HG02884 (cell line): Measurements from ENCODE around the gene PTOV1.

Experiments used
- ATAC-seq: cut with Tn5 transposase; IDR thresholded peaks from one replicate; pipeline ENCODE4 v1.9.1; 2021; ENCODE audit warnings: mild to moderate bottlenecking, moderate library complexity; ENCODE audit not compliant: unreplicated experiment

The PTOV1 gene

DNA sequence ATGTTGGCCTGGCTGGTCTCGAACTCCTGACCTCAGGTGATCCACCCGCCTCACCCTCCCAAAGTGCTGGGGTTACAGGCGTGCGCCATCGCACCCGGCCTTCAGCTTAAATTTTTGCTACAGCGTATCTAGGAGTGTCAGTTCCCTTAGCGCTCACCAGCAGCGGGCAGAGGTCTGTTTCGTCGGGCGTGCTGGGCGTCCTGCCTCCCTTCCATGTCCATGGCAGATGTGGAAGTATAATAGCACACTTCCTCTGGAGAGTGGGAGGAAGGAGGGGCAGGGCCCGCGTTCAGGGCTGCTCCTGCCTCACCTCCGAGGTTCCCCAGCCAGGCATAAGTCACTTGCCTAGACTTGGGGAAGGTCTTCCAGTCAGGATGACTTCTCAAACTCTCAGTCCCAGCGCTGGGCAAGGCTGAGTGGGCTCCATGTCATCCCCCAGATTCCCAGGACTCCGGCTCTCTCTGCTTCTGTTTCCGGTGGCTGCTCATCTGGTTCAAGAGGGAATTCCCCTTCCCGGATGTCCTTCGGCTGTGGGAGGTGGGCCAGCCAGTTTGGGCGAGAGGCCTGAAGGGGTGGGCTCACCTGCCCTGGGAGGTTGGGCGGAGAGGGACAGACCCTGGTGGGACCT lies 36.2 kb downstream of the PTOV1 start:
- no peak for ATAC-seq

DNA sequence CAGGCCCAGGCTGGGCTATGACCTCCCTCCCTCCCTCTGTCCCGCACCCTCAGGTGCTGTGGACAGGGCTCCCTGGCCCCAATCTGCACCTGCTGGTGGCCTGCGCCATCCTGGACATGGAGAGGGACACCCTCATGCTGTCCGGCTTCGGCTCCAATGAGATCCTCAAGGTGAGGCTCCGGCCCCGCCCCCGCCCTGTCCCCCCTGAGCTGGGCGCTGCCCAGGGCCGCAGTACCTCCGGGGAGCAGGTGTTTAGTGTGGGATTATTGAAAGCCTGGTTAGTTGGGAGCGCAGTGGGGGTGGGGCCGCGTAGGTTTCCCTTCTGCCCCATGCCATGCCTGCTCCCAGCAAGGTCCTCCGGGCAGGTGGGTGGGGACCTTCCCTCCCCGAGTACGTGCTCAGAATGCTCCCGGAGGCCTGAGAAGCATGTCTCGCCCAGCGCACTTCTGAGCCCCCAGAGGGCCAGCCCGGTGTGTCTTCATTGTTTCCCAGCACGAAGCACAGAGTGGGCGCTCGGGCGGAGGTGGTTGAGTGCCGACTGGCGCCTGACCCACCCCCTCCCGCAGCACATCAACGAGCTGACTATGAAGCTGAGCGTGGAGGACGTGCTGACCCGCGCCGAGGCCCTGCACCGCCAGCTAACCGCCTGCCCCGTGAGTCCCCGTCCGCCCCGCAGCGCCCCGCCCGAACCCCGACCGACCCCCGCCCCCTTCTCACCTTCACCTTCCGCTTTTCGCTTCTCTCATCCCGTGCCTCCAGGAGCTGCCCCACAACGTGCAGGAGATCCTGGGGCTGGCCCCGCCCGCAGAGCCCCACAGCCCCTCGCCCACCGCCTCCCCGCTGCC lies 36.9 kb downstream of the PTOV1 start:
- no peak for ATAC-seq

DNA sequence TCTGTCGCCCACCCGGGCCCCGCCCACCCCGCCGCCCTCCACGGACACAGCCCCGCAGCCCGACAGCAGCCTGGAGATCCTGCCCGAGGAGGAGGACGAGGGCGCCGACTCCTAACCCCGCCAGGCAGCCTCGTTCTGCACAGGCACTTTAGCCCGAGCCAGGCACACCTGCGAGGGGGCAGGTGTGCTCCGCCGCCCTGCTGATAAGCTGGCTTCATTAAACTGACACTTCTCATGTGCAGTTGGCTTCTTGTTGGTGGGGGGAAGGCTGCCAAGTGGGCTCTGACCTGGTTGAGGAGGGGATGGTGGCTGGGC lies 37.5 kb downstream of the PTOV1 start:
- ATAC-seq: no peak

DNA sequence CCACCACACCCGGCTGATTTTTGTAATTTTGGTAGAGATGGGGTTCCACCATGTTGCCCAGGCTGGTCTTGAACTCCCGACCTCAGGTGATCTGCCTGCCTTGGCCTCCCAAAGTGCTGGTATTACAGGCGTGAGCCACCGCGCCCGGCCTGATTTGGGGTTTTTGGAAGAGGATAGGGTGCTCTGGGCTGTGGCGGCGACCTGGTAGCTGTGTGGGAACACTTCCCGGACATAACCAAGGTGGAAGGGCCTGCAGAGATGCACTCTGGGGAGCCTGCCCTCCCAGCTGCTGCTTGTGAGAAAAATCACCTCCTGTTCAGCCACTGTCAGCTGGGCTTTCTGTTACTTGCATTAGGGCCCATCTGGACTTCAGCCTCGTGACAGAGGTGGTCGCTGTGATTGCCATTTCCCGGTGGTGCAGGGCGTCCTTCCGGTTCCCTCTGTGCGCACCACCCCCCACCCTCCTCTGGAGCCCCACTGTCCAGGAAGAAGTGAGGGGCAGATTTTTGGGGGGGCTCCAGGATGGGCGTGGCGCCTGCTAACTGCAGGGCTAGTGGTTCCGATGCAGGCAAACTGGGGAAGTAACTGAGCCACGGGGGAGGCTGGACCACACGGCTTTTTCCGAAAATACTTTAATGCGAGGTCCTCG lies 38.2 kb downstream of the PTOV1 start:
- ATAC-seq: no peak

DNA sequence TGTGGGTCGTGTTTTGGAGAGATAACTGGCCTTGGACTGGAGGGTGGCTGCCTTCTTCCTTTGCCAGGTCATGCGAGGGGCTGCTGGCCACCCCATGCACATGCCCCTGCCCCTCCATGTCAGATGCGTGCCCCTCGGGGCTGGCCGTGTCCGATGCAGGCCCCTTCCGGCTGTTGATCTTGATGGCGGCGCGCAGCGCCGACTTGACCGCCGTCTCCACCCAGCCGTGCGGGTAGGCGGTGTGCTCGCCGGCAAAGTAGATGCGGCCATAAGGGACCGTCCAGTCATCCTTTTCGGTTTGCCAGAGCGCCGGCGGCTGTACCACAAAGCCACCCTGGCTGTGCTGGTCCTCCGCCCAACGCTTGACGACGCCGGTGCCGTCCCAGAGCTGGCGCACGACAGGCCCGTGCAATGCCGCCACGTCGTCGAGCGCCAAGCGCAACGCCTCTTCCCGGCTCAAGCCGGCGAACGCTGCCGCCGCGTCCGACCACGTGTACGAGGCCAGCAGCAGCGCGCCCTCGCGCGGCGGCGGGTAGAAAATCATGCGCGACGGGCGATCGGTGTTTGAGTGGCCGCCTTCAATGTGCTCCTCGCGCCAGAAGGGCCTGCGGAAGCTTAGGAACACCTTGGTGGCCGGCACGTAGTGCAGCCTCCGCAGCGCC lies 38.9 kb downstream of the PTOV1 start:
- ATAC-seq: no peak

DNA sequence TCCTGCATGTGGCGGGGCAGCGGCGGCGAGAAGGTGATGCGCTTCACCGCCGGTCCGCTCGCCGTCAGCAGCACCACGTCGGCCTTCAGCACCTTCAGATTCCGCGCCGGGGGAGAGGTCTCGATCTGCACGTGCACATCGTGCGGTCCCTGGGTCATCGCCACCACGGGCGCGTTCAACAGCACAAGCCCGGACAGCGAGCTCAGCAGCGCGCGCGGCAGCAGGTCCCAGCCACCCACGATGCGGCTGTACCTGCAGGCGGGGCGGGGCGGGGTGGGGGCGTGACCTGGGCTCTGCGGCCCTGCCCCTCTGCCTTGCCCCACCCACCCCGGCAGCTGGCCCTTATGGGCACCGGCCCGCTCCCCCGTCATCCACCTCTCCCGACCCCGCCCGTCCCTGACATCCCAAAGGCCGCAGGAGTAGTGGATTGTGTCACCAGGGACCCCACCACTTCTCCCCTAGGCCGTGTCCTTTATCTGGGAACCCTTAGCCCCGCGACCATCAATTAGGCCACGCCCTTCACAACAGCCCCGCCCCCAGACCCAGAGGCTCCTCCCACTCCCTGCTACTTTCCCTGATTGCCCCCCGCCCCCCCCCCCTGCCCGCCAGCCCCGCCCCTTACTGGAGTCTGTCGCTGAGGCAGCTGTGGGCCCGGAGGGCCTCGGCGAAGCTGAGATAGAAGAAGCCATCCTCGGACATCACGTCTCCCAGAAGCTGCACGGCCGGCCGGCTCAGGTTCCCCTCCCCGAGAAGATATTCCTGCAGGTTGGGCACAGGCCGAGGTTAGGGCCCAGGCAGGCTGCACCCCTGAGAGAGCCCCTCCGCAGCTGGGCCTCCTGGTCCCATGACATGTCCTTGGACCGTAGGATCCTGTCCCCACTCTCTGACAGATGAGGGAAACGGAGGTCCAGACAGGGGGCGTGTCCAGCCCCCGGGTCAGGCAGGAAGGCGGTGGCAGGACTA lies 39.7 kb downstream of the PTOV1 start:
- no peak for ATAC-seq

DNA sequence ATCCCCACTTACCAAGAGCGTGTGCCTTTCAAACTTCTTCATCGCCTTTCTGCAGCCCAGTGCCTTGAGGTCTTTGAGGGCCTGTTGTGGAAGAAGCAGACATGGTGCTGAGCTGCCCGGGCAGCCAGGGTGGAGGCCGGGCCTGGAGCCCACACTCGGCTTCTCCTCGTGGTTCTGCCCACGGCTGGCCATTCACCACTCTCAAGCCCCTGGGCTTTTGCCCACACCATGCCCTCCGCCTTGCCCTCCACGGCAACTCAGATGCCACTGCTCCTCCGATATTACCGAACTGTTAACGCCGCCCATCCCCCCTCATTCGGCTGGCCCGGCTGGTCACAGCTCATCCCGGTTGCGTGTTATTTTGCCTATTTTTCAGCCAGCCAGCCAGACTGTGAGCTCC lies 40.4 kb downstream of the PTOV1 start:
- no peak for ATAC-seq

DNA sequence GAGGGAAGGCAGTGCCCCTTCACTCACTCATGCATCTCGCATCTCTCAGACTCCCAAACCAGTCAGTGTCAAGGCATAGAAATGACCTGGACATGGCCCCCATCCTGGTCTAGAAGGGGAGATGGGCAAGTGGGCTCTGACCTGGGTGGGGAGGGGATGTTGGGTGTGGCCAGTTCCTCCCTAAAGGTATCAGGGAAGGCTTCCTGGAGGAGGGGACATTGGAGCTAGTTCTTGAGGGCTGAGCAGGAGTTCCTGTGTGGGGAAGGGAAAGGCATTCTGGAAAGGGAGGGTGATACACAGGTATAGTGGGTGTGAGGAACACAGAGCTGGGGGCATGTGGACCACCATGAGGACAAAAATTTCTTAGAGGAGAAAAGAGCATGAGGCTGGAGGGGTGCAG lies 41.8 kb downstream of the PTOV1 start:
- ATAC-seq: no peak

DNA sequence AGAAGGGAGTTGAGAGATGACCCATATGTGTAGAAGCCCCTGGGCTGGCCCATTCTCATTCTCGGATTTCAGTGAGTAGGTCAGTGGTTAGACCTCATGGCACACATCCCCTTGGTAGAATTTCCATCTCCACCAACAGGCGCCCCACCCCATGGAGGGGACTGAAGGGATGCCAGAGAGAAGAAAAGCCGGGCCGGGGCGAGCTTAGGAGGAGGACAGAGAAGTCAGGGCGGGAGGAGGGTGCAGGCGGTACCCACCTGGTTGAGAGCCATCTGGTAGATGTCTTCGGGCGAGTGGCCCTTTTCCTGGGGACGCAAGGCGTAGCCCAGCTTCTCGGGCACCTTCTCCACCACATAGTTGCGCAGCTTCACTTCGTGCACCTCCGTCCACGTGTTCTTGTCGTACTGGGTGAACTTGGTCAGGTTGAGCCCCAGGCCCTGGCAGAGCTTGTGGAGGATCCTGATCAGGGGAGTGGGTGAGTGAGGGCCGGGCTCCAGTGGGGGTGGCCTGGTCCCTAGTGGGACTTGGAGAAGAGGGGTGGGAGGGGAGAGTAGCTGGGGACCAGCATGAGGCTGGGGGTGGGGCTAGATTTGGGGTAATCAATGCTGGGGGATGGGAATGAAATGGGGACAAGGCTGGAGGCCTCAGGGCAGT lies 43.2 kb downstream of the PTOV1 start:
- no peak for ATAC-seq

DNA sequence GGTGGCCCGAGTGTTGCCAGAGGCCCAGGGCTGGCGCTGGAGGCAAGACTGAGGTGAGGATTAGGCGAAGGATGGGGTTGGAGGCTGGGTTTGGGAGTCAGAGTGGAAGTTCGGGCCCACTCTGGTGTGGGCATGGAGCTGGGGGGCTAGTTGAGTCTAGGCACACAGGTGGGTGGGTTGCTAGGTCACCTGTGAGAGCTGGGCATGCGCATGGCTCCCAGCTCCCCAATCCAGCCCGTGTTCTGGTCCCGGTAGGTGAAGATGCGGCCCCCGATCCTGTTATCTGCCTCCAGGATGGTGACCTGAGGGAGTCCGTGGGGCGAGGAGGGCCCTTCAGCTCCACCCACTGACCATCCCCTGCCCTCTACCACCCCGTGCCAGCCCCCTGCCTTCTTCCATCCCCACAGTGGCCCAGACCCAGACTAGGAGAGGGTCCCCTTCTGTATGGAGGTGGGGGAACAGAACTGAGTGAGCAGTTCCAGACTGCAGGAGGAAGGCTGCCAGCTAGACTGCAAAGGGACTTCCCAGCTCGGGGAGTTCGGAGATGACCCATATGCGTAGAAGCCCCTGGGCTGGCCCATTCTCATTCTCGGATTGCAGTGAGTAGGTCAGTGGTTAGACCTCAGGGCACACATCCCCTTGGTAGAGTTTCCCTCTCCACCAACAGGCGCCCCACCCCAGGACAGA lies 44.1 kb downstream of the PTOV1 start:
- no peak for ATAC-seq

DNA sequence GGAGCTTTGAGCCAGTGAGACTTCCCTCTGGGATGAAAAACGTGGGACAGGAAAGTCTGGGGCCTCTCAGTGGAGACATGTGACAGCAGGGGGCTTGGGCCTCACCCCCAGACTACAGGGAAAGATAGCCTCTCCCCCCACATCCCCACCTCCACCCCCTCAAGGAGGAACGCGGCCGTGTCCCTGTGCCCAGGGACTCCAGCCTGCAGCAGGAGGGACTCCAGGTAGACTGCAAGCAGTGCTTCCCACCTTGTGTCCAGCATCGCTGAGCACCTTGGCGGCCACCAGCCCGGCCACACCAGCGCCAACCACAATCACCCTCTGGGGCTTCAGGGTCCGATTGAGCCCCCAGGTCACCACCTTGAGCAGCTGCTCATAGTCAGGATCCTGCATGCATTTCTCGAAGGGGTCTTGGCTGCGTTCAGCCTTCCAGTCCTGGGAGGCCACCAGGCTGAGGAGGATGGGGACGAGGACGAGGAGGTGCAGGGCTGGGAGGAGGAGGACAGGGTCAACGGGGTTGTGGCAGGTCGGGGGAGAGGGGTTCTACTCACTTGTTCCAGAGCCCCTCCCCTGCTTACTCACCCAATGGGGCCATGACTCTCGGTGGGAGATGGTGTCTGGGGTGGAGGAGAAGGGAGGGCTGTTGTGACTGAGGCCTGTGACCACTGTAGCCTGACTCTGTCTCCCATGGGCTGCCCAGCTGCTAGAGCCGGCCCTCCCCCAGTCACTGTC lies 44.8 kb downstream of the PTOV1 start:
- ATAC-seq: no peak

DNA sequence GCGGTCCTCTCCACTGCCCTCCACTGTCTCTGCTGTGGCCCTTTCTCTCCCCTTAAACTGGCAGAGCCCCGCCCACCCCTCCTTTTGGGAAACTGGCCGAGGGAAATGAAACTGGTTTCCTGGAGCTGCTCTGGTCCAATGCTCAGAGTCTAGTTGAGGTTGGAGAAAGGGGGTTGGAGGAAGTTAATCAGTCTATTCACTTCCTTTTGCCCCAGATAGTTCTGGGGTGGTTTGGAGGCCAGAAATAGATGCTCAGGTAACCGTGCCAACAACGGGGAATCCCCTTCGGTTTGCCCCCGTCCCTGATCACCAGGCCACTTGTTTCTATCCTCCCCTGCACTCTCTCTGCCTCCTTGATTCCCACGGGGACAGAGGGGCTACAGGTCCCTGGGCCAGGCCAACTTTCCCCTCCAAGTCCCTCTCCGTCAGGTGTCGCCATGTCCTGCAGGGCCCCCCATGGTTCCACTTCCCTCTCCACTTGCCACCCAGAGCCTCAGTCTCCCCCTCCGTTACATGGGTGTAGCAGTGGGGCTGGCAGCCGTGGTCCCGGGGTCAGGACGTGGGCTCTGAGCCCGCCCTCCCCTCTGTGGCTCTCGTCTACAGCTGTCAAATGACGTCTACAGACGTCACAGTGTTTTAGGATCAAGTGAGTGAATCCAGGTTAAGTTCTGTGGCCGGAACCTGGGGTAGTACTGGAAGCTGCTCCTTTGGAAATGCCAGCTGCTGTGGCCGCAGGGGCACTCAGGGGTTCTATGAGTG lies 46.1 kb downstream of the PTOV1 start, which contains the start of gene IL4I1:
Gene IL4I1, minus strand, starts transcription at position 25 of the 759 bp plus-strand sequence. CDS start 727 bp downstream, outside the sequence.
- no peak for ATAC-seq

DNA sequence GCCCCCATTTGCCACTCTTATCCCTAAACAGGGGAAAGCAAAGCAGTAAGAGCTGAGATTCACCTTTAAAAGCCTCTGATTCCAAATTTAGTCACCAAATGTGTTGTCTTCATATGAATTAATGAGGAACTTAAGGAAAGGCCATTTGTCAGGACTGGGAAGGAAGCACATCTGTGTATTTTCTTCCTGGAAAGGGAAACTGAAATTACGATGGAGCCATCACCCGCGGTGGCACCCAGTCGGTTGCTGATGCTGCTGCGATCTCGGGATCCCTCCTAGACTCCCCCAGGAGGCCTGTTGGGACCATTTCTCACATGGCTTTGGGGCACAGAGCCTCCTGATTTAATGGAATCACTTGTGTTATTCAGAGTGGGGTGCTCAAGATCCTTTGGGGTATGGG lies 53.2 kb downstream of the PTOV1 start:
- no peak for ATAC-seq

DNA sequence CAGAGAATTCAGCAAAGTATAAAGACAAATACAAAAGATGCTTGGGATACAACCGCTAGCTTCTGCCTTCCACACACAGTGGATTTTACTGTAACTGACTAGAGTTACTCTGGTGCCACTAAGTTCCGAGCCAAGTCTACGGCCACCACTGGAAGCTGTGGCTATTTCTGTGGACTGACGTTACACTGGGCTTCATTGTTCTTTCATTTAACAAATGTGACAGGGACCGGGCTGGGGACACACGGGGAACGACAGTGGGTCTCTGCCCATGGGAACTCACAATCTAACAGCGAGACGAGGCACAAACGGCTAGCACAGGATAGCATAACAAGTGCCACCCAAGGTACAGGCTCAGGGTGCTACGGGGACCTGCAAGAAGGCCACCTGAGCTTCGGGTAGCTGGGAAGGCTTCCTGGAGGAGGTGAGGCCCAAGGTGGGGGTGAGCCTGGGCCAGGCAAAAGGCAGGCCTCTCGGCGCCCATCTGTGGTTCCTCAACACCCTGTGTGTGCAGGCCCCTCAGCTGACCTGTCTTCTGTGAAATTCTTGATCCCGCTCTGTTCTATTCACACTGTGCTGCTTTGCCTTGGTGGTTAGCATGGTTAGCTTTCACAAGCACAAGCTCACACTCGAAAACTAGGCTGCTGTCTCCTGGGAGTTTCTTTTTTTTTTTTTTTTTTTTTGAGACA lies 56.1 kb downstream of the PTOV1 start:
- ATAC-seq: no peak

DNA sequence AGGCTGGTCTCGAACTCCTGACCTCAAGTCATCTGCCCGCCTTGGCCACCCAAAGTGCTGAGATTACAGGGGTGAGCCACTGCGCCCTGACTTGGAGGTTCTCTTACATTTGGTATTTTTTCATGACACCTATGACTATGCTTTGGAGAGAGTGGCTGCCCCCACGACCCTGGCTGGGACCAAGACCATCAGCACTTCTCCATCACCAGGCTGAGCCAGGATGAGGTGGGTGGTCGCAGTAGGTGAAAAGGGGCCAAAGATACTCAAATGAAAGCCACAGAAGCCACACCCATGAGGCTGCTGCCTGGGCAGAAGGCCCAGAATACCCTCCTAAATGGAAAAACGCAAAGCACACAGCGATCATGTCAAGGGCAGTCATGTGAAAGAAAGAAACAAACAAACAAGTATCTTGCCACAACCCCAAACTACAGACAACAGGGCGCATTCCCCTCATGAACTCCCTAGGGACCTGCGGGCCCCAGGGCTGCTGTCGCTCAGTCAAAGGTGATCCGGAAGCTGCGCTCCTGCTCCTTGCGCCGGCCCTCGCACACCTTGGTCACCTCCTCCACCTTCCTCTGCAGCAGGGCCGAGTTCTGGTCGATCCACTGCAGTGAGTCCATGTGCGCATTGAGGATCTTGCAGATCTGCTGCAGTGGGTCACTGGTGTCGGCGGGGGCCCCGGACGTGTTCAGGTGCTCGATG lies 56.9 kb downstream of the PTOV1 start:
- no peak for ATAC-seq

DNA sequence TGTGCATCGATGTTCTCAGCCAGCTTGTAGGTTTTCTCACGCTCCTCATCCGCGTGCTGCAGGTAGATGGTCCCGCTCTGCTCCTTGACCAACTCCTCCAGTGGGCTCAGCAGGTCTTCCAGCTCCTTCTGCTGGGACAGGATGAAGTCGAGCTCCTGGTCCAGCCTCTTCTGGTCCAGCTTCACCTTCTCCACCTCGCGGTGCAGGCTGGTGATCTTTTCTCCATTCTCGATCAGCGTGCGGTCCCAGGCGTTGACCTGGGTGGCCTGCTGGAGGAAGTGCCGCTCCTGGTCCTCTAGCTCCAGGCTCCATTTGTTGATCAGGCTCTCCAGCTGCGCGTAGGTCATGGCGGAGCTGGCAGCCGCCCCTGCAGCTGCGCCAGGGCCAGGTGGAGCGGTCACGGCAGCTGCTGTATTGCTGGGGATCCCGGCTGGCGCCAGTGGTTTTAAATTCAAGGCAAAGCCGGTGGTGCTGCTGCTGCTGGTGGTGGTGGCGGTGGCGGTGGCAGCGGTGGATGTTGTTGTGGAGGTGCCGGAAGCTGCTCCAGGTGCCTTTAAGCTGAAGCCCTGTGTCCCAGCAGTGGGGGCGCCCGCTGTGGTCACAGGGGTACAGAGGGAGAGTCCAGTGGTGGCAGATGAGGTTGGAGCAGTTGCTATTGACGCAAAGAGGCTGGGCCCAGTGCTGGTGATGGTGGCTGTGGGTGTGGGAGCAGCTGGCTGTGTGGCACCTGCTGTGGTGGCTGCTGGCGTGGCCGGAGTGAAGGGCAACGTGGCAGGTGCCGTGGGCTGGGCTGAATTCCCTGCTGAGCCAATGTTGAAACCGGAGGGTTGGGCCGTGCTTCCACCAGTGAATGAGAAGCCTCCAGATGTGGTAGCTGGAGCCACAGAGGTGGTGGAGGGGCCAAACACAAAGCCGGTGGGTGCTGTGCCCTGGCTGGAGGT lies 57.8 kb downstream of the PTOV1 start:
- no peak for ATAC-seq
